Measurements from ENCODE around the gene HDGFL1. TPM values are rescaled to one million over a fixed set of nuclear protein-coding genes. Genes with fewer than 3 reads are reported as not detected.
A peak's percentile ranks its signal among the peaks of the same experiment; 100 is the strongest.

HDGFL1 gene
- total and polyA plus RNA-seq, 5 donors = not detected

- Histone ChIP-seq H3K9me3 (ENCODE audit: control insufficient read depth, low read length) (no peaks in the 10 kb centered on the region), H3K4me1 (ENCODE audit: control insufficient read depth, insufficient read depth, low read length) (no peaks in the 10 kb centered on the region), H3K4me3 (ENCODE audit: low read length) (no peak overlapping the region), H3K27ac (ENCODE audit: low read length) (no peak overlapping the region), H3K27me3 (ENCODE audit: control insufficient read depth, insufficient read depth) (no peaks in the 10 kb centered on the region)
- ATAC-seq = no peak
- intact Hi-C loops (cut with DNase I) = no loop called here
- WGBS = 34% methylated on average over 4 of the region's 4 CpGs
- no peak for DNase-seq
These were observed 21.1 kb downstream of the HDGFL1 start for GRCh38 chr6:22590423-22590822.

DNA sequence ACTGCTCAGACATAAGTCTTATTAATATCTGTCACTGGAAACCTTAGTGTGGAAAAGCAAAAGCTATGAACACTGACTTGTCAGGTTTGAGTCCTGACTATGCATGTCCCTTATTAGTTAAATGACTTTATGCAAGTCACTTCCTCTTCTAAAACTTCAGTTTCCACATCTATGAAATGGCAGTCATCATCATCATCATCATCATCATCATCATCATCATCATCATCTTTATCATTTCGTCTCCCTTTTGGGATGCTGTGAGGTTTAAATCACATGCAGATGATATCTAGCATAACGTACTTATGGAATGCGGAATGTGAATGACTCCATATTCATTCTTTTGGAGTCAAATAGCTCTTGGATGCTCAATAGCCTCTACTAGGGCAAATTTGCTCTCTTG lies 24.5 kb downstream of the HDGFL1 start:
- 88% methylated on average over 3 of the region's 3 CpGs for WGBS
- DNase-seq (no peak), ATAC-seq (no peak)
- Histone ChIP-seq H3K4me1 (ENCODE audit: control insufficient read depth, insufficient read depth, low read length) (no peaks in the 10 kb centered on the region), H3K4me3 (ENCODE audit: low read length) (no peak overlapping the region), H3K27me3 (ENCODE audit: control insufficient read depth, insufficient read depth) (no peaks in the 10 kb centered on the region), H3K9me3 (ENCODE audit: control insufficient read depth, low read length) (no peaks in the 10 kb centered on the region), H3K27ac (ENCODE audit: low read length) (no peak overlapping the region)
- intact Hi-C loops (cut with DNase I) = no loop called here

DNA sequence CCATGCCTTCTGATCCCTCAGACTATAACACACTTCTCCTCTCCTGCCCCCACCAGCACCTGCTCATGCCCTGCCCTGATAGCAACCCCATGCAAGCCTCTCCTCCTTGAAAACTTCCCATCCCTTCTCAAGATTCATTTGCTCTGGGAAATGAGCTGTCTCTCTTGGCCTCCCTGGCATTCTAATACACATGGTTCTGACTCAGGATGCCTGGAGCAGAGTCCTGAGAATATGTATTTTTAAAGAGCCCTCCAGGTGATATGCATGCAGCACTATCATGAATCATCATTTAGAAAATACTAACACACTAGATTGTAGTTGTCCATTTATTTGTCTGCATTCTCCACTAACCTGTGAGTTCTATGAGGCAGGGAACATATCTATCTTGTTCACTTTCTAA lies 26.6 kb downstream of the HDGFL1 start:
- Histone ChIP-seq H3K27me3 (ENCODE audit: control insufficient read depth, insufficient read depth) (no peaks in the 10 kb centered on the region), H3K9me3 (ENCODE audit: control insufficient read depth, low read length) (no peaks in the 10 kb centered on the region), H3K4me3 (ENCODE audit: low read length) (no peak overlapping the region), H3K27ac (ENCODE audit: low read length) (no peak overlapping the region), H3K4me1 (ENCODE audit: control insufficient read depth, insufficient read depth, low read length) (no peaks in the 10 kb centered on the region)
- ATAC-seq (no peak), DNase-seq (no peak)
- intact Hi-C loops (cut with DNase I) = no loop called here

- intact Hi-C loops (cut with DNase I) = no loop called here
- no peaks in the 10 kb centered on the region for H3K4me1 ChIP-seq (ENCODE audit: control insufficient read depth, insufficient read depth, low read length)
- H3K27ac ChIP-seq (ENCODE audit: low read length) = no peak overlapping the region
- H3K9me3 ChIP-seq (ENCODE audit: control insufficient read depth, low read length) = no peaks in the 10 kb centered on the region
- ATAC-seq (no peak), DNase-seq (no peak)
- H3K27me3 ChIP-seq (ENCODE audit: control insufficient read depth, insufficient read depth) = no peaks in the 10 kb centered on the region
- H3K4me3 ChIP-seq (ENCODE audit: low read length) = no peak overlapping the region
- 74% methylated on average over 4 of the region's 4 CpGs for WGBS
These were observed 29.0 kb downstream of the HDGFL1 start for GRCh38 chr6:22598339-22598738.

- ATAC-seq = no peak
- no peak overlapping the region for H3K27ac ChIP-seq (ENCODE audit: low read length)
- no peak overlapping the region for H3K4me3 ChIP-seq (ENCODE audit: low read length)
- no peaks in the 10 kb centered on the region for H3K4me1 ChIP-seq (ENCODE audit: control insufficient read depth, insufficient read depth, low read length)
- no peak for DNase-seq
- WGBS = 75% methylated on average over 4 of the region's 4 CpGs
- intact Hi-C loops (cut with DNase I) = no loop called here
- H3K27me3 ChIP-seq (ENCODE audit: control insufficient read depth, insufficient read depth) = no peaks in the 10 kb centered on the region
- no peaks in the 10 kb centered on the region for H3K9me3 ChIP-seq (ENCODE audit: control insufficient read depth, low read length)
These were observed 30.7 kb downstream of the HDGFL1 start for GRCh38 chr6:22600059-22600458.

GRCh38 chr6:22601984-22602383 lies 32.6 kb downstream of the HDGFL1 start:
- H3K4me3 ChIP-seq (ENCODE audit: low read length) = no peak overlapping the region
- no peak for ATAC-seq
- no peak overlapping the region for H3K27ac ChIP-seq (ENCODE audit: low read length)
- no peaks in the 10 kb centered on the region for H3K9me3 ChIP-seq (ENCODE audit: control insufficient read depth, low read length)
- no peak for DNase-seq
- H3K27me3 ChIP-seq (ENCODE audit: control insufficient read depth, insufficient read depth) = no peaks in the 10 kb centered on the region
- 92% methylated on average over 5 of the region's 5 CpGs for WGBS
- no peaks in the 10 kb centered on the region for H3K4me1 ChIP-seq (ENCODE audit: control insufficient read depth, insufficient read depth, low read length)
- intact Hi-C loops (cut with DNase I) = no loop called here

DNA sequence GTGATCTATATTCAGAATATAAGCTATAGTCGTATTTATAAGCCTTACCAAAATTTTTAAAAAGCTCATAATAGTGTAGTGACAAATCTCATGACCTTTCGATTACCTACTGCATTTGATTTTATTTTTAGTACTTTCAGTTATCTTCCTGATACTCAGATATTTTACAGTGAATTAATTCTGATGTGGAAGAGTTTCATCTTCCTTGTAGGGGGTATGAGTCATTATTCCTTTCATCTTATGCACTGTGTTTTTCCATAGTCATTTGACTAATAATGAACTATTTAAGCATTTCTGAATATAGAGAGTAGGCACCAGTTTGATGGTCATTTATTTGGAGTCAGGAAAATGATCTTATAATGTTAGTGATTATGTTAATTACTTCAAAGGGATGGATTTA lies 36.4 kb downstream of the HDGFL1 start:
- 93% methylated on average over 2 of the region's 2 CpGs for WGBS
- ATAC-seq = no peak

DNA sequence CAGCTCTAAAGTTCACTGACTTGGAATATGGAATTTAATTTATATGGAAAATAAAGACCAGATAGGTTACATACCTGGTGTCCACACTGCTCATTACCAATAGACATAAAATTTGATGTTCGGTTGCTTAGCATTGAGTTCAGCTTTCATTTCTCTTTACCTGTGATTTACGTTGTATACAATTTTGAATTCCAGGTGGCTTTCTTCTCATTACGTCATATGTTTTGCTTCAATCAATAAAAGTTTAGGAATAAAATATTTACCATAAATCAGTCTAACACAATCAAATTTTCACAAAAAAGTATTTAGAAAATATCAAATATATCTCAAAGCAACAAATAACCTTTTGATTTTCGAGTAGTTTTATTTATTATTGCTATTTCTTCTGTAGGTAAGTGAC lies 40.8 kb downstream of the HDGFL1 start:
- Histone ChIP-seq H3K4me3 (ENCODE audit: low read length) (no peak overlapping the region), H3K4me1 (ENCODE audit: control insufficient read depth, insufficient read depth, low read length) (peaks cover 2% of the 10 kb centered on the region), H3K9me3 (ENCODE audit: control insufficient read depth, low read length) (no peaks in the 10 kb centered on the region), H3K27ac (ENCODE audit: low read length) (no peak overlapping the region), H3K27me3 (ENCODE audit: control insufficient read depth, insufficient read depth) (no peaks in the 10 kb centered on the region)
- WGBS = 90% methylated on average over 4 of the region's 4 CpGs
- ATAC-seq (no peak), DNase-seq (no peak)
- intact Hi-C loops (cut with DNase I) = no loop called here

More for the DNA sequence above, 36.4 kb downstream of the HDGFL1 start:
- intact Hi-C loops (cut with DNase I) = no loop called here
- H3K4me3 ChIP-seq (ENCODE audit: low read length) = no peak overlapping the region
- no peaks in the 10 kb centered on the region for H3K4me1 ChIP-seq (ENCODE audit: control insufficient read depth, insufficient read depth, low read length)
- no peak overlapping the region for H3K27ac ChIP-seq (ENCODE audit: low read length)
- no peaks in the 10 kb centered on the region for H3K9me3 ChIP-seq (ENCODE audit: control insufficient read depth, low read length)
- DNase-seq = no peak
- H3K27me3 ChIP-seq (ENCODE audit: control insufficient read depth, insufficient read depth) = no peaks in the 10 kb centered on the region

DNA sequence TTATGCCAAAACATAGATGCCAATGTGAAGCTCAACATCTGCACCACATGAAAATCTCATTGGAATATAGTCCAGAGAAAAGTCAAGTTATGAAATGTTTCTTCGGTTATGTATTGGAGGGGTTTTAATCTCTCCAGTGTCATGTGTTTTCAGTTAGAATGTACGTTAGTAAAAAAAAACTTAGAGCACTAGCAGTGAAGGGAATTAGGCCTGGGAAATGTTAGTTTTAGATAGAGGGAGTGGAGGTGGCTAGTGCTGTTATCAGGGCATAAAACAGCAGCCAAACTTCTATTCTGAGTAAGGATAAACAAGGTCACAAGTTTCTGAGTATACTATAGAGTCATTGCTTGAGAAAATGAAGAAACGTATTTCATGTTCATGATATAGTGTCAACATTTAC lies 42.9 kb downstream of the HDGFL1 start:
- intact Hi-C loops (cut with DNase I) = no loop called here
- 34% methylated on average over 3 of the region's 3 CpGs for WGBS
- Histone ChIP-seq H3K4me3 (ENCODE audit: low read length) (no peak overlapping the region), H3K27ac (ENCODE audit: low read length) (no peak overlapping the region), H3K27me3 (ENCODE audit: control insufficient read depth, insufficient read depth) (no peaks in the 10 kb centered on the region), H3K4me1 (ENCODE audit: control insufficient read depth, insufficient read depth, low read length) (peaks cover 2% of the 10 kb centered on the region), H3K9me3 (ENCODE audit: control insufficient read depth, low read length) (no peaks in the 10 kb centered on the region)
- DNase-seq (no peak), ATAC-seq (peak in 1 of 2 donors; percentile 55)

- no peak overlapping the region for H3K4me3 ChIP-seq (ENCODE audit: low read length)
- no peak for DNase-seq
- ATAC-seq = no peak
- H3K27ac ChIP-seq (ENCODE audit: low read length) = no peak overlapping the region
- intact Hi-C loops (cut with DNase I) = no loop called here
- H3K27me3 ChIP-seq (ENCODE audit: control insufficient read depth, insufficient read depth) = no peaks in the 10 kb centered on the region
- 52% methylated on average over 1 of the region's 1 CpG for WGBS
- peaks cover 2% of the 10 kb centered on the region for H3K4me1 ChIP-seq (ENCODE audit: control insufficient read depth, insufficient read depth, low read length)
- no peaks in the 10 kb centered on the region for H3K9me3 ChIP-seq (ENCODE audit: control insufficient read depth, low read length)
These were observed 43.7 kb downstream of the HDGFL1 start for GRCh38 chr6:22613051-22613450.

DNA sequence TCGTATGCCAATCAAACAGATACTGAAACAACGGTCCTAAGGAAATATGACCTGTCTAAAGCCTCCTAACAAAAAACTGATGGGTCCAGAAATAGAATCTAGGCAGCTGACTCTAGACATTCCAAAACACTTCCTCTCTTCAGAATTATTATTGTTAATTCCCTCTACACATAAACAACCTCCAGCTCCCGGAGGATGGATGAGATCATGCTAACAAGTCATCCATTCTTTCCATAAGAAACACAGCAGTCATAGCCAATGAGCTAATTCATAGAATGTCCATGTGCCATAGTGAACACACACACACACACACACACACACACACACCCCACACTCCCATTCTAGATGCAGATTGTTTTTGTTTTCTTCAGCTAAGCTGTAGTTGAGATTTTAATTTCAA lies 44.3 kb downstream of the HDGFL1 start:
- ATAC-seq (peak in 1 of 2 donors; percentile 43), DNase-seq (no peak)
- Histone ChIP-seq H3K9me3 (ENCODE audit: control insufficient read depth, low read length) (no peaks in the 10 kb centered on the region), H3K27ac (ENCODE audit: low read length) (peak overlapping the region; percentile 52), H3K4me3 (ENCODE audit: low read length) (no peak overlapping the region), H3K27me3 (ENCODE audit: control insufficient read depth, insufficient read depth) (no peaks in the 10 kb centered on the region), H3K4me1 (ENCODE audit: control insufficient read depth, insufficient read depth, low read length) (peaks cover 2% of the 10 kb centered on the region)
- 14% methylated on average over 3 of the region's 3 CpGs for WGBS
- intact Hi-C loops (cut with DNase I) = no loop called here

GRCh38 chr6:22614547-22614946 lies 45.2 kb downstream of the HDGFL1 start:
- H3K4me3 ChIP-seq (ENCODE audit: low read length) = no peak overlapping the region
- H3K9me3 ChIP-seq (ENCODE audit: control insufficient read depth, low read length) = no peaks in the 10 kb centered on the region
- no peak for ATAC-seq
- intact Hi-C loops (cut with DNase I) = no loop called here
- 87% methylated on average over 3 of the region's 3 CpGs for WGBS
- no peaks in the 10 kb centered on the region for H3K27me3 ChIP-seq (ENCODE audit: control insufficient read depth, insufficient read depth)
- no peak for DNase-seq
- no peak overlapping the region for H3K27ac ChIP-seq (ENCODE audit: low read length)
- H3K4me1 ChIP-seq (ENCODE audit: control insufficient read depth, insufficient read depth, low read length) = peaks cover 2% of the 10 kb centered on the region
